Aorta (tissue), 5 donors: ENCODE data around the gene MCU. TPM values are rescaled to one million over a fixed set of nuclear protein-coding genes. Genes with fewer than 3 reads are reported as not detected.
"Not testable (repeated sequence)": the region's sequence is repeated elsewhere in the genome, so short reads cannot be mapped to it uniquely, and the experiment has no call there.

Experiments
- ATAC-seq: fragments of 200-7000 bp; cut with Tn5 transposase; one replicate; pipeline ENCODE4 v1.9.1; 2022; ENCODE audit warnings: moderate library complexity; ENCODE audit not compliant: low FRiP score
- DNase-seq, 2 donors: peaks; one replicate each; pipeline ENCODE4 v3.0.0-alpha.2; 2020
- H3K27ac ChIP-seq, 2 donors: one replicate each; pipeline ENCODE4 v1.5.1; 2013; ENCODE audit warnings: low read length in 2 of 2, mild to moderate bottlenecking in 2 of 2, moderate library complexity in 2 of 2, control low read depth in 1 of 2, inconsistent platforms in 1 of 2, low read depth in 1 of 2
- H3K27me3 ChIP-seq, 2 donors: one replicate each; pipeline ENCODE4 v1.6.1; 2013; ENCODE audit warnings: control low read depth in 1 of 2, low read length in 1 of 2, mild to moderate bottlenecking in 1 of 2, moderate library complexity in 1 of 2; ENCODE audit not compliant: insufficient read depth in 2 of 2, control insufficient read depth in 1 of 2
- H3K36me3 ChIP-seq, 2 donors: one replicate each; pipeline ENCODE4 v1.6.1; 2013; ENCODE audit warnings: control low read depth in 1 of 2, low read length in 1 of 2, mild to moderate bottlenecking in 1 of 2; ENCODE audit not compliant: insufficient read depth in 2 of 2, control insufficient read depth in 1 of 2
- H3K4me1 ChIP-seq, 2 donors: one replicate each; pipeline ENCODE4 v1.6.1; 2013; ENCODE audit warnings: low read length in 2 of 2, control low read depth in 1 of 2, mild to moderate bottlenecking in 1 of 2, moderate library complexity in 1 of 2; ENCODE audit not compliant: insufficient read depth in 2 of 2, control insufficient read depth in 1 of 2
- H3K4me3 ChIP-seq, 2 donors: one replicate each; pipeline ENCODE4 v1.5.1; 2013; ENCODE audit warnings: low read length in 2 of 2, control low read depth in 1 of 2, mild to moderate bottlenecking in 1 of 2
- H3K9me3 ChIP-seq: one replicate; pipeline ENCODE4 v1.6.1; 2013; ENCODE audit warnings: mild to moderate bottlenecking, low read length; ENCODE audit not compliant: control insufficient read depth
- WGBS, 2 donors: extraction: QIAGEN DNeasy Blood & Tissue Kit; methylation state at CpG; one replicate each; pipeline ENCODE4 v1.1.7; 2013; 5-methylcytosine and 5-hydroxymethylcytosine counted together
- intact Hi-C, 2 donors: fragments of 100-400 bp; cut with DNase I; formaldehyde crosslinking; loops; one replicate each; pipeline versions ENCODE4 v1.14.2 to v1.15.0; 2022
- polyA plus RNA-seq, 2 donors: library from polyadenylated mRNA; stranded (reverse); fragments of 200-250 nt; gene quantifications; one replicate each; pipeline ENCODE4 v1.2.3, GENCODE V29; 2013
- total RNA-seq, 2 donors: library from RNA; stranded (reverse); fragmentation: NEBNext Ultra II Directional; extraction: Animal tissue kit (Norgen Biotek cat#: 25700); gene quantifications; one replicate each; pipeline ENCODE4 v1.2.1, GENCODE V29; 2021
- donor health status: healthy with polysubstance abuse.
- donor health status: Bipolar disorder and iron deficiency.
- donor health status: DM: no; HTN: no; CAD: no.
- donor health status: DM: no; HTN: no; CAD: no.
- donor health status: DM: yes; HTN: yes; CAD: no.

The MCU gene
- total and polyA plus RNA-seq, 4 donors = 18.3 to 45.6 (median 26.6) TPM

DNA sequence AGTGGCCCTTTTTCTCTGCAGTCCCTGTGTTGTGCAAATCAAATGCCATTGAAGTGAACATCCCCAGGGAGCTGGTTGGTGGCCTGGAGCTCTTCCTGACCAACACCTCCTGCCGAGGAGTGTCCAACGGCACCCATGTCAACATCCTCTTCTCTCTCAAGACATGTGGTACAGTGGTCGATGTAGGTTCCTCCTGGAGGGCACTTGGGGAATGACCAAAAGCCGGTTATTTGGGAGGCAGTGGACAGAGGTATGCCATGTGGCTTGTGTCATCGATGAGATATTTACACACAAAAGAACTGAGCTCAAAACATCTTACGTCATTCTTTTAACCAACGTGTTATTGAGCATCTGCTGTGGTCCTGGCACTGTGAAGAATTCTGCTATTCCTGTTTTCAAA is 221.3 kb downstream of the MCU start:
- Histone ChIP-seq H3K27me3 (no peaks in the 10 kb centered on the region), H3K36me3 (no peaks in the 10 kb centered on the region), H3K4me3 (no peak overlapping the region), H3K27ac (no peak overlapping the region), H3K4me1 (no peaks in the 10 kb centered on the region), H3K9me3 (no peaks in the 10 kb centered on the region)
- DNase-seq = no peak
- no peak for ATAC-seq
- intact Hi-C loops = no loop called here
- whole genome bisulfite sequencing, 2 donors = 85 to 86% methylated on average over 7 of the region's 7 CpGs

DNA sequence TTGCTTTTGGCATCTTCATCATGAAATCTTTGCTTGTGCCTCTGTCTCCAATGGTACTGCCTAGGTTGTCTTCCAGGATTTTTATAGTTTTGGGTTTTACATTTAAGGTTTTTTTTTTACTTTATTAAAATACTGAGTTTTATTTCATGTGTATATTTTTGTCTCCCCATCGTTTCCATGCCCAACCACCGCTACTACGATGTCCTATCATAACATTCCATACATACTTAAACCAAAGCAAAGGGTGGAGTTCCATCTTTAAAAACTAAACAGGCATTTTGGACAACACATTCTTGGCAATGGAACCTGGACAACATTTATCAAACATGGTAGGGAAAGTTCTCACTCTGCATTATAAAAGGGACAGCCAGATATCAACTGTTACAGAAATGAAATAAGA is 225.3 kb downstream of the MCU start:
- H3K9me3 ChIP-seq, ATAC-seq, H3K27me3 ChIP-seq, H3K4me3 ChIP-seq, H3K4me1 ChIP-seq, H3K36me3 ChIP-seq, intact Hi-C loops, H3K27ac ChIP-seq, DNase-seq: not testable (repeated sequence)
- 6 to 7% methylated on average over 3 of the region's 3 CpGs for WGBS, 2 donors

DNA sequence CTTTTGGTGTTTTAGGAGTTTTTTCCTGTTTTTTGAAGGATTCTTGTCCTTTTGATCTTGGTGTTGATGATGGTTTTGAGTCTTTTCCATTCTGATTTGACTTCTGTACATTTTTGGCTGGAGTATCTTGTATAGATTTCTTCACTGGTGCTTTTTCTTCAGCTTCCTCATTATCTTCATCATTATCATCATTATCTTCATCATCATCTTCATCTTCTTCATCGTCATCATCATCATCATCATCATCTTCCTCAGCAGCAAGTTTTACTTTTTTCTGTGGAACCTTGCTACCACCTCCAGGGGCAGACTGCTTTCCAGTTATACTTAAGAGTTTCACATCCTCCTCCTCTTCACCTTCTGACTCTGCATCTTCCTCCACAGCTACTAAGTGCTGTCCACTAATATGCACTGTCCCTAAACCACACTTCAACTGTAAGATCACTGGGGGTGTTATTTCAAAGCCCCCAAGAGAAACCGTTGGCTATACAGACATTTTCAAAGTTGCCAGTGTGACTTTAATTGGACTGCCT is 225.9 kb downstream of the MCU start:
- H3K4me1 ChIP-seq = not testable (repeated sequence)

DNA sequence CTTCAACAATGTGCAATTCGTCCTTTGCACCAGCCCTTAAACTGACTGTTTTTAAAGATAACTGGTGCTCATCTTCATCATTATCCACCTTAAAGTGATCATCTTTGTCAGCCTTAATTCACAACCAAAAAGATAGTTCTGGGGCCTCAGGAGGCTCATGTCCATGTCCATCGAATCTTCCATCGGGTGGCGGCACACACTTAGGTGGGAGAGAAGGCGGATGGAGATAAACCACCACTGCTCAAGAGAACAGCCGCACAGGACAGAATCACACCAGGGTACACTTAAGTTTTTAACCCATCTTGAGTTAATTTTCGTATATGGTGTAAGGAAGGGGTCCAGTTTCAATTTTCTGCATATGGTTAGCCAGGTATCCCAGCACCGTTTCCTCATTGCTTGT is 226.4 kb downstream of the MCU start:
- DNase-seq = no peak
- H3K9me3 ChIP-seq = no peaks in the 10 kb centered on the region
- ATAC-seq = no peak

More for the DNA sequence above, 225.9 kb downstream of the MCU start:
- H3K27ac ChIP-seq, H3K36me3 ChIP-seq, intact Hi-C loops, ATAC-seq, DNase-seq, H3K9me3 ChIP-seq, H3K4me3 ChIP-seq, H3K27me3 ChIP-seq: not testable (repeated sequence)
- WGBS, 2 donors = 83 to 89% methylated on average over 2 of the region's 2 CpGs

DNA sequence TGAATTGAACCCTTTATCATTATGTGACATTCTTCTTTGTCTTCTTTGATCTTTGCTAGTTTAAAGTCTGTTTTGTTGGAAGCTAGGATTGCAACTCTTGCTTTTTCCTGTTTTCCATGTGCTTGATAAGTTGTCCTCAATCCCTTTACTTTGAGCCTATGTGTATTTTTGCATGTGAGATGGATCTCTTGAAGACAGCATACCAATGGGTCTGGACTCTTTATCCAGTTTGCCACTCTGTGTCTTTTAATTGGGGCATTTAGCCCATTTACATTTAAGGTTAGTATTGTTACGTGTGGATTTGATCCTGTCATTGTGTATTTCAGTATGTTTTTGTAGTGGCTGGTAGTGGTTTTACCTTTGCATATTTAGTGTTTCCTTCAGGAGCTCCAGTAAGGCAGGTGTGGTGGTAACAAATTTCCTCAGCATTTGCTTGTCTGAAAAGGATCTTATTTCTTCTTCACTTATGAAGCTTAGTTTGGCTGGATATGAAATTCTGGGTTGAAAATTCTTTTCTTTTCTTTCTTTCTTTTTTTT is 229.3 kb downstream of the MCU start:
- H3K27me3 ChIP-seq, DNase-seq, H3K36me3 ChIP-seq, intact Hi-C loops, H3K27ac ChIP-seq, ATAC-seq, H3K4me3 ChIP-seq, H3K9me3 ChIP-seq, H3K4me1 ChIP-seq: not testable (repeated sequence)
- 98 to 100% methylated on average over 1 of the region's 1 CpG for WGBS, 2 donors

More for the DNA sequence above, 226.4 kb downstream of the MCU start:
- Histone ChIP-seq H3K36me3 (no peaks in the 10 kb centered on the region), H3K27ac (no peak overlapping the region), H3K4me1 (no peaks in the 10 kb centered on the region), H3K27me3 (no peaks in the 10 kb centered on the region), H3K4me3 (no peak overlapping the region)
- intact Hi-C loops = no loop called here
- WGBS, 2 donors = 96 to 98% methylated on average over 8 of the region's 8 CpGs

DNA sequence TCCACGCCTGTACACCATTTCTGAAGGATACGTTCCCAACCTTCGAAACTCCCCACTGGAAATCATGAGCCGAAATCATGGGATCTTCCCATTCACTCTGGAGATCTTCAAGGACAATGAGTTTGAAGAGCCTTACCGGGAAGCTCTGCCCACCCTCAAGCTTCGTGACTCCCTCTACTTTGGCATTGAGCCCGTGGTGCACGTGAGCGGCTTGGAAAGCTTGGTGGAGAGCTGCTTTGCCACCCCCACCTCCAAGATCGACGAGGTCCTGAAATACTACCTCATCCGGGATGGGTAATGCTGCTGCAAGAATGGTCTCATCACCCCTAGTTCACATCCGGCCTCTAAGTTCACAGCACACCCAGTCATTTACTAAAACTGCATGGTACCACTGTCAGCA is 232.4 kb downstream of the MCU start:
- H3K4me3 ChIP-seq = no peak overlapping the region
- no peaks in the 10 kb centered on the region for H3K9me3 ChIP-seq
- 94 to 95% methylated on average over 13 of the region's 13 CpGs for WGBS, 2 donors
- H3K36me3 ChIP-seq = no peaks in the 10 kb centered on the region
- intact Hi-C loops = no loop called here
- H3K27ac ChIP-seq = no peak overlapping the region
- H3K4me1 ChIP-seq = no peaks in the 10 kb centered on the region
- ATAC-seq = no peak
- no peak for DNase-seq
- no peaks in the 10 kb centered on the region for H3K27me3 ChIP-seq

DNA sequence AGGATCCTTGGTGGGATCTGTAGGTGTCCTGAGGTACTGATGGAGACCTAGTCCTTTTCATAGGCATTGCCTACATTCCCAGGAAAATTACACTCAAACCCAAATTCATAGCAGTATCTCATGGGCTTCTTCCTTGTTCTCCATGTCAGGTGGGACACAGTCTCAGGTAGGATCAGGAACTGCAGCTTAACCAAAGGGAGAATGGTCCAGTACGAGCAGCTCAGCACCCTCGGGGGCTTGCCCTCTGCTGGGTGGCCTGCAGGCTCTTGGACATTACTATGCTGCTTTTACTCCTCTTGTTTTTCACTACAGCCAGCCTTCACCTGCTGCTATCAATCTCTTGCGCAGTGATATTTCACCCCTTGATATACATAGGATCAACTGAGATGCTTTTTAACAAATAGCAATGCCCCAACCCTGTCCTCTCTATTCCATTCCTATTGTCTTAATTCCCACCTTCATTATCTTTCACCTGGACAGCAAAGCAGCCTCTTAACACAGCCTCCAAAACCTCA is 234.1 kb downstream of the MCU start:
- intact Hi-C loops = no loop called here
- Histone ChIP-seq H3K9me3 (no peaks in the 10 kb centered on the region), H3K27me3 (no peaks in the 10 kb centered on the region), H3K4me3 (no peak overlapping the region), H3K4me1 (no peaks in the 10 kb centered on the region), H3K36me3 (no peaks in the 10 kb centered on the region), H3K27ac (no peak overlapping the region)
- 93 to 96% methylated on average over 3 of the region's 3 CpGs for WGBS, 2 donors
- ATAC-seq (no peak), DNase-seq (no peak)

DNA sequence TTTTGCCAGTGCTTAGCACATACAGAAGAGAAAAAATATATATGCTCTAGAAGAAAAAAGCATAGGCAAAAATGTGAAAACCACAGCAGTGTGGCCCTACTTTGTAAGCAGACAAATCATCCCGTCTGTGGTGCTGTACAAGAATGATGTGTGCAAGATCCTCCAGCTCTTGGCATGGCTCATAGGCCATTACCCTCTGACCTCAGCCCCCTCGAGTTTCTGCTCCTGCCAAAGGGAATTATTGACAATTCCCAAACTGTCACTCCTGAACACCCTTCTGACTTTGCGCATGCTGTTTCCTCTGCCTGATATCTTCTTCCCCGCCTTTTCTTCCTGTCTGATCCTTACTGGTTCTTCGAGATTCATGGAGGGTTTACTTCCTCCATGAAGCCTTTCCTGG is 235.5 kb downstream of the MCU start:
- Histone ChIP-seq H3K27me3 (no peaks in the 10 kb centered on the region), H3K27ac (no peak overlapping the region), H3K4me3 (no peak overlapping the region), H3K36me3 (no peaks in the 10 kb centered on the region), H3K9me3 (no peaks in the 10 kb centered on the region), H3K4me1 (no peaks in the 10 kb centered on the region)
- no peak for ATAC-seq
- intact Hi-C loops = no loop called here
- DNase-seq = no peak
- 71 to 72% methylated on average over 5 of the region's 5 CpGs for WGBS, 2 donors

DNA sequence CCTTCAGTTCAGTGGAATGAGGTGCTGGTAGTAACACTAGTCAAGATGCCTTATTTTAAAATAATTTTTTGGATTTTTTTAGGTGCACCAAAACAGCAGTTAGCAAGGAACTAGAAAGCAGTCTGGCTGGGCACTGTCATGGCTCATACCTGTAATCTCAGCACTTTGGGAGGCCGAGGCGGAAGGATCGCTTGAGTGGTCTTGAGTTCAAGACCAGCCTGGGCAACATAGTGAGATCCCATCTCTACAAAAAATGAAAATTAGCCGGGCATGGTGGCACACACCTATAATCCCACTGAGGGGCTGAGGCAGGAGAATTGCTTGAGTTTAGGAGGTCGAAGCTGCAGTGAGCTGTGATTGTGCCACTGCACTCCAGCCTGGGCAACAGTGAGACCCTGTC is 236.9 kb downstream of the MCU start:
- H3K27me3 ChIP-seq = no peaks in the 10 kb centered on the region
- H3K4me1 ChIP-seq = no peaks in the 10 kb centered on the region
- no peaks in the 10 kb centered on the region for H3K36me3 ChIP-seq
- intact Hi-C loops = no loop called here
- no peaks in the 10 kb centered on the region for H3K9me3 ChIP-seq
- H3K27ac ChIP-seq = no peak overlapping the region
- DNase-seq (no peak), ATAC-seq (no peak)
- WGBS, 2 donors = 85 to 96% methylated on average over 5 of the region's 5 CpGs
- no peak overlapping the region for H3K4me3 ChIP-seq
